ENCODE data around the gene PTPRU.

Gene PTPRU

GRCh38 chr1:29281571-29281970, 45.2 kb downstream of the PTPRU start:
- Histone ChIP-seq H3K4me3 (no peak overlapping the region), H3K9me3 (ENCODE audit: low read depth, low read length) (no peaks in the 10 kb centered on the region), H3K27ac (no peak overlapping the region), H3K9ac (ENCODE audit: insufficient read length) (no peak overlapping the region), H3K36me3 (ENCODE audit: insufficient read depth, low read length) (no peaks in the 10 kb centered on the region)
- DNase-seq (ENCODE audit: low read depth, low spot score), result no peak
- no peak for TF ChIP-seq POLR2AphosphoS5 (IDR thresholded peaks at IDR 0.05; ENCODE audit: borderline replicate concordance, low read depth, low read length)
- no peak for TF ChIP-seq FOXP2 (optimal IDR thresholded peaks at IDR 0.05; ENCODE audit: control extremely low read depth, extremely low read length, insufficient read depth)
- TF ChIP-seq EZH2 (IDR thresholded peaks at IDR 0.05), result no peak

GRCh38 chr1:29282135-29282923, 46.0 kb downstream of the PTPRU start:
- TF ChIP-seq POLR2AphosphoS5 (IDR thresholded peaks at IDR 0.05; ENCODE audit: borderline replicate concordance, low read depth, low read length), result no peak
- TF ChIP-seq FOXP2 (optimal IDR thresholded peaks at IDR 0.05; ENCODE audit: control extremely low read depth, extremely low read length, insufficient read depth), result no peak
- TF ChIP-seq EZH2 (IDR thresholded peaks at IDR 0.05), result no peak

GRCh38 chr1:29282924-29283803, 46.8 kb downstream of the PTPRU start:
- Histone ChIP-seq H3K27ac (0 out of 2 replicates have a peak overlapping the region, but pooled peaks have one; percentile 21), H3K36me3 (ENCODE audit: insufficient read depth, low read length) (no peaks in the 10 kb centered on the region), H3K9ac (ENCODE audit: insufficient read length) (no peak overlapping the region), H3K4me3 (peak overlapping the region; percentile 56), H3K9me3 (ENCODE audit: low read depth, low read length) (no peaks in the 10 kb centered on the region)
- TF ChIP-seq FOXP2 (optimal IDR thresholded peaks at IDR 0.05; ENCODE audit: control extremely low read depth, extremely low read length, insufficient read depth) (no peak), POLR2AphosphoS5 (IDR thresholded peaks at IDR 0.05; ENCODE audit: borderline replicate concordance, low read depth, low read length) (no peak), EZH2 (IDR thresholded peaks at IDR 0.05) (no peak)
- peak; percentile 79 for DNase-seq (ENCODE audit: low read depth, low spot score)

More at GRCh38 chr1:29282135-29282923, 46.0 kb downstream of the PTPRU start:
- no peak for DNase-seq (ENCODE audit: low read depth, low spot score)
- Histone ChIP-seq H3K27ac (no peak overlapping the region), H3K9ac (ENCODE audit: insufficient read length) (no peak overlapping the region), H3K36me3 (ENCODE audit: insufficient read depth, low read length) (no peaks in the 10 kb centered on the region), H3K9me3 (ENCODE audit: low read depth, low read length) (no peaks in the 10 kb centered on the region), H3K4me3 (peak overlapping the region; percentile 47)

GRCh38 chr1:29283804-29284195, 47.5 kb downstream of the PTPRU start:
- Histone ChIP-seq H3K27ac (0 out of 2 replicates have a peak overlapping the region, but pooled peaks have one; percentile 21), H3K9me3 (ENCODE audit: low read depth, low read length) (no peaks in the 10 kb centered on the region), H3K9ac (ENCODE audit: insufficient read length) (no peak overlapping the region), H3K4me3 (peak overlapping the region; percentile 56), H3K36me3 (ENCODE audit: insufficient read depth, low read length) (no peaks in the 10 kb centered on the region)
- TF ChIP-seq FOXP2 (optimal IDR thresholded peaks at IDR 0.05; ENCODE audit: control extremely low read depth, extremely low read length, insufficient read depth) (no peak), EZH2 (IDR thresholded peaks at IDR 0.05) (no peak), POLR2AphosphoS5 (IDR thresholded peaks at IDR 0.05; ENCODE audit: borderline replicate concordance, low read depth, low read length) (no peak)
- no peak for DNase-seq (ENCODE audit: low read depth, low spot score)

- no peaks in the 10 kb centered on the region for H3K36me3 ChIP-seq (ENCODE audit: insufficient read depth, low read length)
- no peak overlapping the region for H3K4me3 ChIP-seq
- no peak overlapping the region for H3K9ac ChIP-seq (ENCODE audit: insufficient read length)
- no peaks in the 10 kb centered on the region for H3K9me3 ChIP-seq (ENCODE audit: low read depth, low read length)
- no peak for DNase-seq (ENCODE audit: low read depth, low spot score)
- no peak overlapping the region for H3K27ac ChIP-seq
- TF ChIP-seq FOXP2 (optimal IDR thresholded peaks at IDR 0.05; ENCODE audit: control extremely low read depth, extremely low read length, insufficient read depth) (no peak), POLR2AphosphoS5 (IDR thresholded peaks at IDR 0.05; ENCODE audit: borderline replicate concordance, low read depth, low read length) (no peak), EZH2 (IDR thresholded peaks at IDR 0.05) (no peak)
Measured at GRCh38 chr1:29284286-29284960, 48.1 kb downstream of the PTPRU start.

GRCh38 chr1:29284961-29285560, 48.7 kb downstream of the PTPRU start:
- no peak overlapping the region for H3K4me3 ChIP-seq
- no peaks in the 10 kb centered on the region for H3K9me3 ChIP-seq (ENCODE audit: low read depth, low read length)
- no peaks in the 10 kb centered on the region for H3K36me3 ChIP-seq (ENCODE audit: insufficient read depth, low read length)
- no peak for TF ChIP-seq FOXP2 (optimal IDR thresholded peaks at IDR 0.05; ENCODE audit: control extremely low read depth, extremely low read length, insufficient read depth)
- no peak for TF ChIP-seq POLR2AphosphoS5 (IDR thresholded peaks at IDR 0.05; ENCODE audit: borderline replicate concordance, low read depth, low read length)
- TF ChIP-seq EZH2 (IDR thresholded peaks at IDR 0.05), result no peak
- no peak overlapping the region for H3K27ac ChIP-seq
- DNase-seq (ENCODE audit: low read depth, low spot score), result no peak
- no peak overlapping the region for H3K9ac ChIP-seq (ENCODE audit: insufficient read length)

GRCh38 chr1:29285771-29286170, 49.4 kb downstream of the PTPRU start:
- H3K36me3 ChIP-seq (ENCODE audit: insufficient read depth, low read length), result no peaks in the 10 kb centered on the region
- TF ChIP-seq POLR2AphosphoS5 (IDR thresholded peaks at IDR 0.05; ENCODE audit: borderline replicate concordance, low read depth, low read length) (no peak), FOXP2 (optimal IDR thresholded peaks at IDR 0.05; ENCODE audit: control extremely low read depth, extremely low read length, insufficient read depth) (no peak), EZH2 (IDR thresholded peaks at IDR 0.05) (no peak)
- no peaks in the 10 kb centered on the region for H3K9me3 ChIP-seq (ENCODE audit: low read depth, low read length)
- H3K9ac ChIP-seq (ENCODE audit: insufficient read length), result no peak overlapping the region
- DNase-seq (ENCODE audit: low read depth, low spot score), result no peak
- no peak overlapping the region for H3K4me3 ChIP-seq
- H3K27ac ChIP-seq, result no peak overlapping the region

Data from SK-N-MC (cell line).